Gastrocnemius medialis (tissue), 4 donors: ENCODE data around the gene PARD3.

Source experiments
- POLR2A ChIP-seq, 2 donors: fragments of 450-650 bp; IDR thresholded peaks; one replicate each; pipeline ENCODE4 v1.6.1; 2017; ENCODE audit warnings: antibody characterized with exemption in 2 of 2, mild to moderate bottlenecking in 2 of 2, moderate library complexity in 2 of 2
- TF ChIP-seq, protein P1 (sequence below), 5 experiments: fragments of 450-650 bp in 3 of 5; fragments of 200-600 bp in 2 of 5; sonication (generic) in 2 of 5; IDR thresholded peaks in 4 of 5; conservative IDR thresholded peaks in 1 of 5; 1 replicate in 4 of 5; 2 replicates in 1 of 5; pipeline ENCODE4 v1.5.1; 2016 to 2019; ENCODE audit warnings: antibody characterized with exemption in 5 of 5, mild to moderate bottlenecking in 3 of 5, moderate library complexity in 3 of 5

DNA sequence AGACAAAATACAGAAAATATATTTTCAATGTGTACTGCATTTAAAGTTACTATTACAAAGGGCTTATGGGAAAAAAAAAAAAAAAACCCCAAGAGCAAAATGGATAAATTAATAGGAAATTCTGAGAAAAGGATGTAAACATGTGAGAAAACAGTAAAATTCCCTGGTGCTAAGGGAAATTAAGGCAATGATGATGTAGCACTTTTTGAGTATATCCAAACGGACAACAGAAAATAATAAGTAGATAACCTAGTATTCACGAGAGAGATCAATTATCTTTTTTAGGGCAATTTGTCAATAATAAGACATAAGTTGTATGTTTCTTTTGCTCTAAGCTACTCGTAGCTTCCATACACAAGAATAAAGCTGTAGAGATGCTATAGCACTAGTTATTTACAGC is 80.2 kb downstream of the PARD3 start:
- no peak for TF ChIP-seq POLR2A (IDR thresholded peaks at IDR 0.05)
- TF ChIP-seq, protein P1, sequence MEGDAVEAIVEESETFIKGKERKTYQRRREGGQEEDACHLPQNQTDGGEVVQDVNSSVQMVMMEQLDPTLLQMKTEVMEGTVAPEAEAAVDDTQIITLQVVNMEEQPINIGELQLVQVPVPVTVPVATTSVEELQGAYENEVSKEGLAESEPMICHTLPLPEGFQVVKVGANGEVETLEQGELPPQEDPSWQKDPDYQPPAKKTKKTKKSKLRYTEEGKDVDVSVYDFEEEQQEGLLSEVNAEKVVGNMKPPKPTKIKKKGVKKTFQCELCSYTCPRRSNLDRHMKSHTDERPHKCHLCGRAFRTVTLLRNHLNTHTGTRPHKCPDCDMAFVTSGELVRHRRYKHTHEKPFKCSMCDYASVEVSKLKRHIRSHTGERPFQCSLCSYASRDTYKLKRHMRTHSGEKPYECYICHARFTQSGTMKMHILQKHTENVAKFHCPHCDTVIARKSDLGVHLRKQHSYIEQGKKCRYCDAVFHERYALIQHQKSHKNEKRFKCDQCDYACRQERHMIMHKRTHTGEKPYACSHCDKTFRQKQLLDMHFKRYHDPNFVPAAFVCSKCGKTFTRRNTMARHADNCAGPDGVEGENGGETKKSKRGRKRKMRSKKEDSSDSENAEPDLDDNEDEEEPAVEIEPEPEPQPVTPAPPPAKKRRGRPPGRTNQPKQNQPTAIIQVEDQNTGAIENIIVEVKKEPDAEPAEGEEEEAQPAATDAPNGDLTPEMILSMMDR (IDR thresholded peaks at IDR 0.05 in 4 of 5, conservative IDR thresholded peaks at IDR 0.05 in 1 of 5), result no peak
